Body of pancreas (tissue), 4 donors: ENCODE results near the gene MRPL21.

Experiments
- POLR2A ChIP-seq, 3 donors: fragments of 450-650 bp; IDR thresholded peaks; one replicate each; pipeline ENCODE4 v1.6.1; 2016; ENCODE audit warnings: antibody characterized with exemption in 3 of 3, mild to moderate bottlenecking in 2 of 3
- TF ChIP-seq, protein P1 (sequence below), 7 experiments: fragments of 450-650 bp in 4 of 7; fragments of 200-600 bp in 3 of 7; sonication (generic) in 3 of 7; IDR thresholded peaks; one replicate each; pipeline ENCODE4 v1.5.1; 2016 to 2019; ENCODE audit warnings: antibody characterized with exemption in 7 of 7

DNA sequence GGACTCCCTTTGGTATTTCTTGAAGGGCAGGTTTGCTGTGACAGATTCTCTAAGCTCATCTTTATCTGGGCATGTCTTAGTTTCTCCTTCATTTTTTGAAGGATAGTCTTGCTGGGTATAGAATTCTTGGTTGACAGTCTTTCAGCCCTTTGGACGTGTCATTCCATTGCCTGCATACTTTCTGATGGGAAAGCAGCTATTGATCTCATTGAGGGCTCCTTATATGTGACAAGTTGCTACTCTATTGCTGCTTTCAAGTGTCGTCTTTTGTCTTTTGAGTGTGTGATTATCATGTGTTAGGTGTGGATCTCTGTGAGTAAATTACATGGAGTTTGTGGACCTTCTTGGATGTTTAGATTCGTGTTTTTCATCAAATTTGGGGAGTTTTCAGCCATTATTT lies 22.0 kb upstream of the MRPL21 start:
- TF ChIP-seq, protein P1, sequence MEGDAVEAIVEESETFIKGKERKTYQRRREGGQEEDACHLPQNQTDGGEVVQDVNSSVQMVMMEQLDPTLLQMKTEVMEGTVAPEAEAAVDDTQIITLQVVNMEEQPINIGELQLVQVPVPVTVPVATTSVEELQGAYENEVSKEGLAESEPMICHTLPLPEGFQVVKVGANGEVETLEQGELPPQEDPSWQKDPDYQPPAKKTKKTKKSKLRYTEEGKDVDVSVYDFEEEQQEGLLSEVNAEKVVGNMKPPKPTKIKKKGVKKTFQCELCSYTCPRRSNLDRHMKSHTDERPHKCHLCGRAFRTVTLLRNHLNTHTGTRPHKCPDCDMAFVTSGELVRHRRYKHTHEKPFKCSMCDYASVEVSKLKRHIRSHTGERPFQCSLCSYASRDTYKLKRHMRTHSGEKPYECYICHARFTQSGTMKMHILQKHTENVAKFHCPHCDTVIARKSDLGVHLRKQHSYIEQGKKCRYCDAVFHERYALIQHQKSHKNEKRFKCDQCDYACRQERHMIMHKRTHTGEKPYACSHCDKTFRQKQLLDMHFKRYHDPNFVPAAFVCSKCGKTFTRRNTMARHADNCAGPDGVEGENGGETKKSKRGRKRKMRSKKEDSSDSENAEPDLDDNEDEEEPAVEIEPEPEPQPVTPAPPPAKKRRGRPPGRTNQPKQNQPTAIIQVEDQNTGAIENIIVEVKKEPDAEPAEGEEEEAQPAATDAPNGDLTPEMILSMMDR (IDR thresholded peaks at IDR 0.05) = no peak
- TF ChIP-seq POLR2A (IDR thresholded peaks at IDR 0.05) = no peak
